Stimulated activated CD4-positive, alpha-beta T cell treated with anti-CD3 and anti-CD28 coated beads, TNF-alpha, amount 100 ng/mL, for 24 hours (primary cell): Measurements from ENCODE around the gene BEST2.

ENCODE experiments used
- DNase-seq, 3 experiments: peaks; one replicate each; pipeline ENCODE4 v3.0.0-alpha.2; 2020; ENCODE audit warnings: low read depth in 3 of 3

Gene BEST2

DNA sequence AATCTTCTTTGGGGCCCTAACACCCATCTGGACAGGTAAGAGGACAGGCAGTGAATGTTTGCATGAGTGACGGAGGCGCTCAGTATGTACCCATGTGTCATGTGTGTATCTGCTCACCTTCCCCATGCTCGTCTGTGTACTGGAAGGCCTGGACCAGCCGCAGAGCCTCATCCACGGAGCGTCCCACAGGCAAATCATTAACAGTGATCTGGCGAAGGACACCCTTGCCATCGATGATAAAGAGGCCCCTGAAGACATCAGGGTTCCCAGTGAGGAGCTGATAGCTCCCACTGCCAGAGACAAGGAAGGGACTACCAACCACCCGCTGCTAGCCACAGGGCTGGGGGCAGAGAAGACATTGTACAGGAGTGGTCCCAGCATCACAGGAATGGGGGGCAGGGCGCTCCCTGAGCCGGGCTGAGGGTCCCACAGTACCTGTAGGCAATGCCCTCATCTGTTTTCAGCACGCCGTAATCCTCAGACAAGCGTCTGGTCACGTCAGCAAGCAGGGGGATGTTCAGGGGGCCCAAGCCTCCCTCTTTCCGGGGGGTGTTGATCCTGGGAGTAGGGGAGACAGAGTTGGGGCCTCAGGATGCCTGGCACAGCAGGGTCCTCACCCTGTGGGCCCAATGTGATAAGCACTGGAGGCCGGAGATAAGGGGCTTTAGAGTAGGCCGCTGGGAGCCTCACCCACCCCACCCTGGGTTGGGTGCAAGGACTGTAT lies 48.3 kb downstream of the BEST2 start:
- no peak for DNase-seq

DNA sequence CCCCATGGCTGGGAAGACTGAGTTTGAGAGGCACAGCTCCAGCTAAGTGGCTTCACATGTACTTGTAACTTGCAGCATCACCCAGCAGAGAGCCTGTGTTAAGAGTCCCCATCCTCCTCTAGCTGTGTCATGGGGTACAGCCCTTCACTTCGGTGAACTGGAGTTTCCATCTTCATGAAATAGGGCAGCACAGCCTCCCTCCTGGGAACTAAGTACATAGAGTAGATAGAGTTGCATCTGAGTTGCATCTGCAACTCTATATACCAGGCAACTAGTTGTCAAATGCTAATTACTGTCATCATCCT lies 48.8 kb downstream of the BEST2 start:
- DNase-seq = no peak

- DNase-seq = no peak
Measured at GRCh38 chr19:12800923-12801465, 49.4 kb downstream of the BEST2 start.

GRCh38 chr19:12801466-12802266 lies 50.1 kb downstream of the BEST2 start, which contains the start of the genes PRDX2 and THSD8:
Gene PRDX2 (minus strand): TSS chr19:12801800. CDS start chr19:12801261, 539 bp downstream.
Gene THSD8 (plus strand): TSS chr19:12802069. CDS start chr19:12802072, 3 bp downstream.
- peak in 1 of 3 experiments; percentile 78 for DNase-seq

DNA sequence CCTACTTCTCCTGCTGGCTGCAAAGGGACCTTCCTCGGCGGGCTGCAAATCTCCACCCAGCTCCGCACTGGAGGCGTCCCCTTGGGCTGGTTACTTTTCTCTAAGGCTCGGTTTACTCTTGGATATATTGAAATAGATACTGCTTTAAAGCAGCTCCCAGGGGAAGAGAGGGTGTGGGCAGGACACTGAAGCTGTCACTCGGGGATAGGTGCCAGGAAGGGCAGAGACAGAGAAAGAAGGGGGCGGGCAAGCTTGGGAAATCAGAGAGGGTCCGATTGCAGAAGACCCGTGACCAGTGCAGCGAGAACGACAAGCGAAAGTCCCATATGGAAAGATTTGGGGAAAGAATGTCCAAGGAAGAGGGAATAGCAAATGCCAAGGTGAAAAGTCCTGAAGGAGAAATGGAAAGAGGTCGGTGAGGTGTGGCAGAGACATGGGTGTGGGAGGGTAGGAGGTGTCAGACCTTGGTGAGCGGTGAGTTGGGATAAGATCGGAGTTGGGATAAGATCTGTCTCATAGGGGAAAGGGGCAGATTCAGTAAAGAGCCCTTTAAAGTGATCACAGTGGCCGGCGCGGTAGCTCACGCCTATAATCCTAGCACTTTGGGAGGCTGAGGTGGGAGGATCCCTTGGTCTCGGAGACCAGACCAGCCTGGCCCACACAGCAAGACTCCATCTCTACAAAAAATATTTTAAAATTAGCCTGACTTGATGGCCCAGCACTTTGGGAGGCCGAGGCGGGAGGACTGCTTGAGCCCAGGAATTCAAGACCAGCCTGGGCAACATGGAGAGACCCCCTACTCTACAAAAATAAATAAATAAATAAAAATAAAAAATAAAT lies 50.9 kb downstream of the BEST2 start:
- no peak for DNase-seq

DNA sequence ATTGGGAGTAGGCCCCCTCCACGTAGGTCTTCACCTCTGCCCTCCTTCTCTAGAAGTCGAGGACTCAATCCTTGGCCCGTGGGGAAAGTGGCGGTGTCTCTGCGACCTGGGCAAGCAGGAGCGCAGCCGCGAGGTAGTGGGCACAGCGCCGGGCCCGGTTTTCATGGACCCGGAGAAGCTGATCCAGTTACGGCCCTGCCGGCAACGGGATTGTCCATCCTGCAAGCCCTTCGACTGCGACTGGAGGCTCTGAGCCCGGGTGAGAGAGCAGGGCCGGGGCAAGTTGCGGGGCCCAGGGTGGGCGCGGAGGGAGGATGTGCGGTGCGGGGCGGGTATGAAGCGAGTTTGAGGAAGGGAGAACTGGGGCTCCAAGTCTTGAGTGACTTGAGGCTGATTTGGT lies 52.5 kb downstream of the BEST2 start:
- no peak for DNase-seq

- peak; percentile 75 to 88 (median 82) for DNase-seq
Measured at GRCh38 chr19:12806242-12807081, 54.9 kb downstream of the BEST2 start, which contains the start of gene RNASEH2A. Gene RNASEH2A (plus strand): TSS chr19:12806584. CDS start chr19:12806674, 90 bp downstream.
